Measurements from ENCODE around the gene KLHDC4. TPM values are rescaled to one million over a fixed set of nuclear protein-coding genes. Genes with fewer than 3 reads are reported as not detected.

KLHDC4 gene
- total and polyA plus RNA-seq, 2 experiments from 2014 or later = 23.0 to 41.1 TPM

DNA sequence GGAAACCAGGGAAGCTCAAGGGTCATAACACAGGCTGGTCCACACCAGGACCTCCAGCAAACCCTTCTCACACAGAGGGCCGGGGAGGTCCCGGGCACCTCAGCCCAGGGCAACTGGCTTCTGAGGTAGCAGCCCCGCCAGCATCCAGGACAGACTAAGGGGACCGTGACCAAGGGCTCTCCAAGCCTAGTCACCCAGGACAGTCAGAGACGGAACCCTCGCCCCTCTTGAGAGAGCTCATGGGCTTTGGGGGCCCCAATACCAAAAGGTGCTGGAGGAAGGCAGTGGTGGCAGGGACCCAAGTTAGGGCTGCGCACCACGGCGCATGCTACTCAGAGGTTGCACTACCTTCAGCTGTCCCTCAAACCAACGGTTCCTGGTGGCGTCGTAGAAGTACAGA, 54.9 kb downstream of the KLHDC4 start:
- H3K4me1 ChIP-seq (ENCODE audit: insufficient read depth) = no peaks in the 10 kb centered on the region
- H3K79me2 ChIP-seq (replicated peaks; ENCODE audit: insufficient read depth) = peaks cover 6% of the 10 kb centered on the region; the same call in 1 of the 2 replicates
- H4K20me1 ChIP-seq (replicated peaks; ENCODE audit: insufficient read depth) = no peaks in the 10 kb centered on the region; the same call in none of the 2 replicates
- no peak overlapping the region for H3K4me2 ChIP-seq
- H3F3A ChIP-seq (replicated peaks; ENCODE audit: low read depth) = no peaks in the 10 kb centered on the region
- Mint-ChIP-seq H3K9me3 (no peaks in the 10 kb centered on the region), H3K36me3 (ENCODE audit: low read depth) (peaks cover 49% of the 10 kb centered on the region), H3K27ac (no peak overlapping the region; the same call in 1 of the 2 replicates), H3K4me3 (no peak overlapping the region), H3K4me1 (peaks cover 12% of the 10 kb centered on the region), H3K27me3 (ENCODE audit: insufficient read depth, low read depth, poor library complexity) (peaks cover 6% of the 10 kb centered on the region)
- no peak overlapping the region for H3K4me3 ChIP-seq
- no peak overlapping the region for H2AFZ ChIP-seq
- no peaks in the 10 kb centered on the region for H3K36me3 ChIP-seq (ENCODE audit: insufficient read depth)
- no peak for TF ChIP-seq ZNF331 (CRISPR knock-in tag; IDR thresholded peaks at IDR 0.05; ENCODE audit: low read depth)
- TF ChIP-seq CTCF (conservative IDR thresholded peaks at IDR 0.05; ENCODE audit: low read depth in 2 of 2) = no peak
- TF ChIP-seq, protein P1, sequence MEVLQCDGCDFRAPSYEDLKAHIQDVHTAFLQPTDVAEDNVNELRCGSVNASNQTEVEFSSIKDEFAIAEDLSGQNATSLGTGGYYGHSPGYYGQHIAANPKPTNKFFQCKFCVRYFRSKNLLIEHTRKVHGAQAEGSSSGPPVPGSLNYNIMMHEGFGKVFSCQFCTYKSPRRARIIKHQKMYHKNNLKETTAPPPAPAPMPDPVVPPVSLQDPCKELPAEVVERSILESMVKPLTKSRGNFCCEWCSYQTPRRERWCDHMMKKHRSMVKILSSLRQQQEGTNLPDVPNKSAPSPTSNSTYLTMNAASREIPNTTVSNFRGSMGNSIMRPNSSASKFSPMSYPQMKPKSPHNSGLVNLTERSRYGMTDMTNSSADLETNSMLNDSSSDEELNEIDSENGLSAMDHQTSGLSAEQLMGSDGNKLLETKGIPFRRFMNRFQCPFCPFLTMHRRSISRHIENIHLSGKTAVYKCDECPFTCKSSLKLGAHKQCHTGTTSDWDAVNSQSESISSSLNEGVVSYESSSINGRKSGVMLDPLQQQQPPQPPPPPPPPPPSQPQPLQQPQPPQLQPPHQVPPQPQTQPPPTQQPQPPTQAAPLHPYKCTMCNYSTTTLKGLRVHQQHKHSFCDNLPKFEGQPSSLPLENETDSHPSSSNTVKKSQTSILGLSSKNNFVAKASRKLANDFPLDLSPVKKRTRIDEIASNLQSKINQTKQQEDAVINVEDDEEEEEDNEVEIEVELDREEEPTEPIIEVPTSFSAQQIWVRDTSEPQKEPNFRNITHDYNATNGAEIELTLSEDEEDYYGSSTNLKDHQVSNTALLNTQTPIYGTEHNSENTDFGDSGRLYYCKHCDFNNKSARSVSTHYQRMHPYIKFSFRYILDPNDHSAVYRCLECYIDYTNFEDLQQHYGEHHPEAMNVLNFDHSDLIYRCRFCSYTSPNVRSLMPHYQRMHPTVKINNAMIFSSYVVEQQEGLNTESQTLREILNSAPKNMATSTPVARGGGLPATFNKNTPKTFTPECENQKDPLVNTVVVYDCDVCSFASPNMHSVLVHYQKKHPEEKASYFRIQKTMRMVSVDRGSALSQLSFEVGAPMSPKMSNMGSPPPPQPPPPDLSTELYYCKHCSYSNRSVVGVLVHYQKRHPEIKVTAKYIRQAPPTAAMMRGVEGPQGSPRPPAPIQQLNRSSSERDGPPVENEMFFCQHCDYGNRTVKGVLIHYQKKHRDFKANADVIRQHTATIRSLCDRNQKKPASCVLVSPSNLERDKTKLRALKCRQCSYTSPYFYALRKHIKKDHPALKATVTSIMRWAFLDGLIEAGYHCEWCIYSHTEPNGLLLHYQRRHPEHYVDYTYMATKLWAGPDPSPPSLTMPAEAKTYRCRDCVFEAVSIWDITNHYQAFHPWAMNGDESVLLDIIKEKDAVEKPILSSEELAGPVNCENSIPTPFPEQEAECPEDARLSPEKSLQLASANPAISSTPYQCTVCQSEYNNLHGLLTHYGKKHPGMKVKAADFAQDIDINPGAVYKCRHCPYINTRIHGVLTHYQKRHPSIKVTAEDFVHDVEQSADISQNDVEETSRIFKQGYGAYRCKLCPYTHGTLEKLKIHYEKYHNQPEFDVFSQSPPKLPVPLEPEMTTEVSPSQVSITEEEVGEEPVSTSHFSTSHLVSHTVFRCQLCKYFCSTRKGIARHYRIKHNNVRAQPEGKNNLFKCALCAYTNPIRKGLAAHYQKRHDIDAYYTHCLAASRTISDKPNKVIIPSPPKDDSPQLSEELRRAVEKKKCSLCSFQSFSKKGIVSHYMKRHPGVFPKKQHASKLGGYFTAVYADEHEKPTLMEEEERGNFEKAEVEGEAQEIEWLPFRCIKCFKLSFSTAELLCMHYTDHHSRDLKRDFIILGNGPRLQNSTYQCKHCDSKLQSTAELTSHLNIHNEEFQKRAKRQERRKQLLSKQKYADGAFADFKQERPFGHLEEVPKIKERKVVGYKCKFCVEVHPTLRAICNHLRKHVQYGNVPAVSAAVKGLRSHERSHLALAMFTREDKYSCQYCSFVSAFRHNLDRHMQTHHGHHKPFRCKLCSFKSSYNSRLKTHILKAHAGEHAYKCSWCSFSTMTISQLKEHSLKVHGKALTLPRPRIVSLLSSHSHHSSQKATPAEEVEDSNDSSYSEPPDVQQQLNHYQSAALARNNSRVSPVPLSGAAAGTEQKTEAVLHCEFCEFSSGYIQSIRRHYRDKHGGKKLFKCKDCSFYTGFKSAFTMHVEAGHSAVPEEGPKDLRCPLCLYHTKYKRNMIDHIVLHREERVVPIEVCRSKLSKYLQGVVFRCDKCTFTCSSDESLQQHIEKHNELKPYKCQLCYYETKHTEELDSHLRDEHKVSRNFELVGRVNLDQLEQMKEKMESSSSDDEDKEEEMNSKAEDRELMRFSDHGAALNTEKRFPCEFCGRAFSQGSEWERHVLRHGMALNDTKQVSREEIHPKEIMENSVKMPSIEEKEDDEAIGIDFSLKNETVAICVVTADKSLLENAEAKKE (CRISPR knock-in tag; IDR thresholded peaks at IDR 0.05) = no peak
- TF ChIP-seq NANOG (IDR thresholded peaks at IDR 0.05; ENCODE audit: borderline replicate concordance) = no peak
- no peak for TF ChIP-seq EZH2phosphoT487 (IDR thresholded peaks at IDR 0.05; ENCODE audit: unreplicated experiment)
- TF ChIP-seq ZNF114 (CRISPR knock-in tag; IDR thresholded peaks at IDR 0.05) = no peak
- TF ChIP-seq CREB1 (CRISPR knock-in tag; IDR thresholded peaks at IDR 0.05; ENCODE audit: low read depth) = no peak
- TF ChIP-seq POLR2AphosphoS5 (IDR thresholded peaks at IDR 0.05; ENCODE audit: low read depth) = no peak
- TF ChIP-seq JUNB (IDR thresholded peaks at IDR 0.05; ENCODE audit: unreplicated experiment) = no peak
- no peak for TF ChIP-seq STAT1 (IDR thresholded peaks at IDR 0.05; ENCODE audit: unreplicated experiment)
- TF ChIP-seq ETS1 (IDR thresholded peaks at IDR 0.05) = no peak
- no peak for TF ChIP-seq EZH2 (IDR thresholded peaks at IDR 0.05; ENCODE audit: low read depth, unreplicated experiment)
- TF ChIP-seq, protein P2, sequence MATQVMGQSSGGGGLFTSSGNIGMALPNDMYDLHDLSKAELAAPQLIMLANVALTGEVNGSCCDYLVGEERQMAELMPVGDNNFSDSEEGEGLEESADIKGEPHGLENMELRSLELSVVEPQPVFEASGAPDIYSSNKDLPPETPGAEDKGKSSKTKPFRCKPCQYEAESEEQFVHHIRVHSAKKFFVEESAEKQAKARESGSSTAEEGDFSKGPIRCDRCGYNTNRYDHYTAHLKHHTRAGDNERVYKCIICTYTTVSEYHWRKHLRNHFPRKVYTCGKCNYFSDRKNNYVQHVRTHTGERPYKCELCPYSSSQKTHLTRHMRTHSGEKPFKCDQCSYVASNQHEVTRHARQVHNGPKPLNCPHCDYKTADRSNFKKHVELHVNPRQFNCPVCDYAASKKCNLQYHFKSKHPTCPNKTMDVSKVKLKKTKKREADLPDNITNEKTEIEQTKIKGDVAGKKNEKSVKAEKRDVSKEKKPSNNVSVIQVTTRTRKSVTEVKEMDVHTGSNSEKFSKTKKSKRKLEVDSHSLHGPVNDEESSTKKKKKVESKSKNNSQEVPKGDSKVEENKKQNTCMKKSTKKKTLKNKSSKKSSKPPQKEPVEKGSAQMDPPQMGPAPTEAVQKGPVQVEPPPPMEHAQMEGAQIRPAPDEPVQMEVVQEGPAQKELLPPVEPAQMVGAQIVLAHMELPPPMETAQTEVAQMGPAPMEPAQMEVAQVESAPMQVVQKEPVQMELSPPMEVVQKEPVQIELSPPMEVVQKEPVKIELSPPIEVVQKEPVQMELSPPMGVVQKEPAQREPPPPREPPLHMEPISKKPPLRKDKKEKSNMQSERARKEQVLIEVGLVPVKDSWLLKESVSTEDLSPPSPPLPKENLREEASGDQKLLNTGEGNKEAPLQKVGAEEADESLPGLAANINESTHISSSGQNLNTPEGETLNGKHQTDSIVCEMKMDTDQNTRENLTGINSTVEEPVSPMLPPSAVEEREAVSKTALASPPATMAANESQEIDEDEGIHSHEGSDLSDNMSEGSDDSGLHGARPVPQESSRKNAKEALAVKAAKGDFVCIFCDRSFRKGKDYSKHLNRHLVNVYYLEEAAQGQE (IDR thresholded peaks at IDR 0.05; ENCODE audit: unreplicated experiment) = no peak
- ATAC-seq = no peak
- no peaks in the 10 kb centered on the region for H3K27me3 ChIP-seq (ENCODE audit: insufficient read depth)
- DNase-seq (ENCODE audit: low spot score) = no peak
- no peak overlapping the region for H3K27ac ChIP-seq (ENCODE audit: low read depth)
- H3K9me2 ChIP-seq (ENCODE audit: insufficient read depth) = no peaks in the 10 kb centered on the region

All from GM23338 (cell line).